Body of pancreas (tissue), 4 donors: ENCODE data around the gene TRAIP. TPM values are rescaled to one million over a fixed set of nuclear protein-coding genes. Genes with fewer than 3 reads are reported as not detected.

ENCODE experiments used
- ATAC-seq: fragments of 150-250 bp; one replicate; pipeline ENCODE4 v1.9.1; 2016
- DNase-seq, 4 donors: peaks; one replicate each; pipeline ENCODE4 v3.0.0-alpha.2; 2019
- H3K27ac ChIP-seq, 4 donors: fragments of 200-600 bp; sonication (generic); 1 replicate in 3 of 4; 2 replicates in 1 of 4; pipeline versions ENCODE4 v1.5.1 to v1.6.1; 2016 to 2019; ENCODE audit warnings: mild to moderate bottlenecking in 1 of 4, mixed read lengths in 1 of 4, moderate library complexity in 1 of 4
- H3K27me3 ChIP-seq, 2 donors: fragments of 200-600 bp; sonication (generic); one replicate each; pipeline ENCODE4 v1.6.0; 2016; ENCODE audit warnings: mild to moderate bottlenecking in 1 of 2
- H3K36me3 ChIP-seq, 2 donors: fragments of 200-600 bp; sonication (generic); replicated peaks in 1 of 2; 2 replicates each; pipeline ENCODE4 v1.5.1; 2016; ENCODE audit warnings: low read depth in 2 of 2; ENCODE audit not compliant: insufficient read depth in 1 of 2
- H3K4me1 ChIP-seq: fragments of 200-600 bp; sonication (generic); one replicate; pipeline ENCODE4 v1.6.0; 2016
- H3K4me3 ChIP-seq, 2 donors: fragments of 200-600 bp; sonication (generic); 1 replicate in 1 of 2; 2 replicates in 1 of 2; pipeline ENCODE4 v1.5.1; 2016 to 2019
- H3K9me3 ChIP-seq, 3 donors: fragments of 200-600 bp; sonication (generic); 1 replicate in 2 of 3; 2 replicates in 1 of 3; pipeline ENCODE4 v1.5.1; 2016
- CTCF ChIP-seq, 7 experiments: fragments of 450-650 bp in 4 of 7; fragments of 200-600 bp in 3 of 7; sonication (generic) in 3 of 7; IDR thresholded peaks; one replicate each; pipeline ENCODE4 v1.5.1; 2016 to 2019; ENCODE audit warnings: antibody characterized with exemption in 7 of 7
- POLR2A ChIP-seq, 3 donors: fragments of 450-650 bp; IDR thresholded peaks; one replicate each; pipeline ENCODE4 v1.6.1; 2016; ENCODE audit warnings: antibody characterized with exemption in 3 of 3, mild to moderate bottlenecking in 2 of 3
- WGBS, 2 donors: methylation state at CpG; one replicate each; pipeline ENCODE4 v1.1.5; 2017; 5-methylcytosine and 5-hydroxymethylcytosine counted together
- intact Hi-C: fragments of 100-400 bp; cut with DNase I; formaldehyde crosslinking; loops from one replicate; pipeline ENCODE4 v1.15.1; 2023
- total RNA-seq, 2 donors: library from RNA; depleted of rRNA; stranded (reverse); fragments of >200 nt; gene quantifications; one replicate each; pipeline ENCODE4 v1.1.0, GENCODE V29; 2016

TRAIP gene
- total RNA-seq, 2 donors from 2014 or later, result 1.8 to 3.6 TPM

- H3K27ac ChIP-seq, result no peak overlapping the region
- TF ChIP-seq CTCF (IDR thresholded peaks at IDR 0.05), result no peak
- TF ChIP-seq POLR2A (IDR thresholded peaks at IDR 0.05), result no peak
- DNase-seq, result no peak
Measured at GRCh38 chr3:49841126-49841696, 15.2 kb downstream of the TRAIP start.

GRCh38 chr3:49840388-49840787, 16.0 kb downstream of the TRAIP start:
- no peak for TF ChIP-seq POLR2A (IDR thresholded peaks at IDR 0.05)
- no peak for TF ChIP-seq CTCF (IDR thresholded peaks at IDR 0.05)
- ATAC-seq, result no peak
- H3K9me3 ChIP-seq, result no peaks in the 10 kb centered on the region
- no peak for DNase-seq
- H3K36me3 ChIP-seq, result no peaks in the 10 kb centered on the region
- H3K27ac ChIP-seq, result no peak overlapping the region
- 64 to 67% methylated on average over 1 to 2 of the region's 2 CpGs for WGBS, 2 donors
- intact Hi-C loops, result loop anchor here (5.0 kb wide), 1 partner anchor 38 kb away; the partner anchor contains the start of gene INKA1
- no peak overlapping the region for H3K4me3 ChIP-seq
- no peaks in the 10 kb centered on the region for H3K27me3 ChIP-seq
- H3K4me1 ChIP-seq, result peaks cover 13% of the 10 kb centered on the region

More at GRCh38 chr3:49841126-49841696, 15.2 kb downstream of the TRAIP start:
- intact Hi-C loops, result loop anchor here (5.0 kb wide), 1 partner anchor 39 kb away; the partner anchor contains the start of gene INKA1
- Histone ChIP-seq H3K4me1 (peaks cover 13% of the 10 kb centered on the region), H3K9me3 (no peaks in the 10 kb centered on the region), H3K27me3 (no peaks in the 10 kb centered on the region), H3K36me3 (no peaks in the 10 kb centered on the region), H3K4me3 (no peak overlapping the region)
- no peak for ATAC-seq

- TF ChIP-seq CTCF (IDR thresholded peaks at IDR 0.05) (peak; percentile 87 to 94 (median 91)), POLR2A (IDR thresholded peaks at IDR 0.05) (no peak)
- Histone ChIP-seq H3K27me3 (no peaks in the 10 kb centered on the region), H3K4me1 (peaks cover 6% of the 10 kb centered on the region), H3K36me3 (no peaks in the 10 kb centered on the region), H3K9me3 (no peaks in the 10 kb centered on the region), H3K4me3 (no peak overlapping the region), H3K27ac (peak overlapping the region in 1 of 4 donors; percentile 22)
- ATAC-seq (peak; percentile 87), DNase-seq (peak; percentile 80 to 85 (median 82))
- 37 to 44% methylated on average over 6 of the region's 6 CpGs for WGBS, 2 donors
- intact Hi-C loops, result loop anchor here (10.0 kb wide), 1 partner anchor 134 kb away; no protein-coding TSS in a partner anchor
Measured at GRCh38 chr3:49839193-49839809, 17.1 kb downstream of the TRAIP start.

GRCh38 chr3:49831341-49831740, 25.0 kb downstream of the TRAIP start:
- 52 to 59% methylated on average over 3 of the region's 3 CpGs for WGBS, 2 donors
- DNase-seq, result no peak
- Histone ChIP-seq H3K27me3 (no peaks in the 10 kb centered on the region), H3K9me3 (no peaks in the 10 kb centered on the region), H3K4me1 (no peaks in the 10 kb centered on the region), H3K27ac (no peak overlapping the region), H3K4me3 (no peak overlapping the region), H3K36me3 (no peaks in the 10 kb centered on the region)
- no peak for ATAC-seq
- intact Hi-C loops, result loop anchor here (10.0 kb wide), 1 partner anchor 127 kb away; no protein-coding TSS in a partner anchor
- TF ChIP-seq POLR2A (IDR thresholded peaks at IDR 0.05) (no peak), CTCF (IDR thresholded peaks at IDR 0.05) (no peak)
